HG02885 (cell line): Measurements from ENCODE around the gene LAMA4.

ENCODE experiments used
- ATAC-seq: cut with Tn5 transposase; IDR thresholded peaks from one replicate; pipeline ENCODE4 v1.9.1; 2021; ENCODE audit warnings: mild to moderate bottlenecking; ENCODE audit not compliant: unreplicated experiment, poor library complexity

LAMA4 gene

GRCh38 chr6:112155886-112156285 is 98.5 kb downstream of the LAMA4 start:
- no peak for ATAC-seq

GRCh38 chr6:112154711-112155110 is 99.7 kb downstream of the LAMA4 start:
- ATAC-seq = no peak

- no peak for ATAC-seq
Observed at GRCh38 chr6:112153926-112154607, 100.3 kb downstream of the LAMA4 start.

GRCh38 chr6:112150363-112150762 is 104.0 kb downstream of the LAMA4 start:
- ATAC-seq = no peak

- ATAC-seq = no peak
Observed at GRCh38 chr6:112149719-112150263, 104.6 kb downstream of the LAMA4 start.

- no peak for ATAC-seq
Observed at GRCh38 chr6:112149236-112149635, 105.1 kb downstream of the LAMA4 start.

- no peak for ATAC-seq
Observed at GRCh38 chr6:112148103-112148502, 106.3 kb downstream of the LAMA4 start.

- ATAC-seq = no peak
Observed at GRCh38 chr6:112145080-112145573, 109.2 kb downstream of the LAMA4 start.

GRCh38 chr6:112144145-112144926 is 110.0 kb downstream of the LAMA4 start:
- no peak for ATAC-seq

- ATAC-seq = no peak
Observed at GRCh38 chr6:112141707-112142106, 112.7 kb downstream of the LAMA4 start.

GRCh38 chr6:112139052-112139451 is 115.3 kb downstream of the LAMA4 start:
- no peak for ATAC-seq

GRCh38 chr6:112130878-112131277 is 123.5 kb downstream of the LAMA4 start:
- ATAC-seq = no peak

GRCh38 chr6:112128208-112128607 is 126.2 kb downstream of the LAMA4 start:
- no peak for ATAC-seq

- no peak for ATAC-seq
Observed at GRCh38 chr6:112123982-112124381, 130.4 kb downstream of the LAMA4 start.

GRCh38 chr6:112122756-112123155 is 131.6 kb downstream of the LAMA4 start:
- ATAC-seq = no peak

- no peak for ATAC-seq
Observed at GRCh38 chr6:112118034-112118433, 136.3 kb downstream of the LAMA4 start.

- ATAC-seq = no peak
Observed at GRCh38 chr6:112117554-112117953, 136.8 kb downstream of the LAMA4 start.

GRCh38 chr6:112116221-112116620 is 138.1 kb downstream of the LAMA4 start:
- no peak for ATAC-seq

- ATAC-seq = no peak
Observed at GRCh38 chr6:112114577-112115223, 139.7 kb downstream of the LAMA4 start.

- ATAC-seq = no peak
Observed at GRCh38 chr6:112113918-112114317, 140.4 kb downstream of the LAMA4 start.

- ATAC-seq = no peak
Observed at GRCh38 chr6:112113431-112113830, 140.9 kb downstream of the LAMA4 start.
